HG03442 (cell line): ENCODE results near the gene MCM6.

Experiments used
- ATAC-seq: cut with Tn5 transposase; IDR thresholded peaks from one replicate; pipeline ENCODE4 v1.9.1; 2021; ENCODE audit warnings: mild to moderate bottlenecking, moderate library complexity; ENCODE audit not compliant: unreplicated experiment

The MCM6 gene

DNA sequence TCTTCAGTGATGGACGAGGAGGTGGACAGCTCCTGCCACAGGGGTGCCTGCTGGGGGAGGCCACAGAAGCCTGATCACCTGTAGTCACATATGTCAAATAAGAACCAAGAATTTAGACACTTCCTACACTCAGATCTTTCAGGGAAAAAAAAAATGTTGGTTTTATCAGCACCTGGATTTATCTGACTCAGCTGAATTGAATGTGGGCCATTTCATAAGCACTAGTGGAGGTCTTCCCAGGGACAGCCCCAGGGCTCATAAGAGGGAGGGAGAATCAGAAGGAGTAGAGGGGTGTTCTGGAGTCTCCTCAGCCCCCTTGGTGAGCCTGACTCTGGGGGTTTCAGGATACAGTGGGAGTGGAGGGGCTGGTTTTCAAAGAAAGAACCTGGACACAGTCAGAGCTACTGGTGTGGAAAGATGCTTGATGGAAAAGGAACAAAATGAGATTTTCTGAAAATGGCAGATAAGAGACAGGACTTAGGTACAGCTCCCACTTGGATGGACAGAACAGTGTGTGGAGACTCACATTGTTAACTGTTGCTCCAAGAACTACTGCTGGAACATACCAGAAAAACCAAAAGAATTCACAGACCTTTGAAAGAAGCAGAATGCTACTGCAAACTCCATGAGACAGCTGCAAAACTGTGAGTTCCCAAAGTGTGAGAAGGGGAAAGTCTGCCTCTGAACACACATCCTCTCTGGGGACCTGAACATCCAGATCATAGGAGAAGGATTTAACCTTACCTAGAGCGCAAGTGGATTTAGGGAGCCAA lies 84.6 kb downstream of the MCM6 start:
- ATAC-seq: no peak

DNA sequence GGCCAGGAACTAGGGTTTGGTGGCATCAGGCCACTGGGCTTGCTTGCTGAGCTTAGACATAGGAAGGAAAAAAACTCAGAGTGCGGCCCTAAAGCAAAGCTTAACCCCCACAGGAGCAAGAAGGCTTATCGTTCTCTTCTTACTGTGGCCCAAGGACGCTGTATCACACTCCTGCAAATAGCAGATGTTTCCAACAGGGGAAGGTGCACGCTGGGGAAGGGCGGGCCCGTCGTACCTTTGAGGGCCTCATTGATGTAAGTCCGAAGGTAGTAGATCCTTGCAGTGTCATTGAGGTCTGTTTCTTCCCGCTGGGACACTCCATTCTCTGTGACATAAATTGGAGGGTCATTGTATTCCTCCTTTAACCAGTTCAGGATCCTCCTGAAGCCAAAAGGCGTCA lies 85.8 kb downstream of the MCM6 start:
- ATAC-seq: no peak
